Naive thymus-derived CD4-positive, alpha-beta T cell (primary cell): ENCODE results near the gene LRBA. TPM values are rescaled to one million over a fixed set of nuclear protein-coding genes. Genes with fewer than 3 reads are reported as not detected.

Source experiments
- ATAC-seq: fragments of 150-1000 bp; cut with Tn5 transposase; 2 replicates; pipeline ENCODE4 v1.10.0; 2021; ENCODE audit warnings: mild to moderate bottlenecking, moderate library complexity
- CTCF ChIA-PET: fragments of 350-600 bp; sonication (Branson Sonifier 250); formaldehyde crosslinking; loops from one replicate; lab custom pipeline; 2021; ENCODE audit warnings: antibody characterized with exemption; lab: Charles Lee
- POLR2A ChIA-PET: fragments of 350-600 bp; sonication (Branson Sonifier 250); formaldehyde crosslinking; loops from one replicate; lab custom pipeline; 2021; ENCODE audit warnings: antibody characterized with exemption, inconsistent platforms; lab: Charles Lee
- DNase-seq, 9 donors: peaks; one replicate each; pipeline versions ENCODE4 v3.0.0 to v3.0.0-alpha.2; 2020 to 2022; ENCODE audit warnings: mixed read lengths in 1 of 9
- H3K27ac ChIP-seq: one replicate; pipeline ENCODE4 v1.7.0; 2013; ENCODE audit warnings: mild to moderate bottlenecking, low read depth, low read length, moderate library complexity
- H3K27me3 ChIP-seq, 2 donors: one replicate each; pipeline ENCODE4 v1.7.0; 2013; ENCODE audit warnings: low read length in 2 of 2, mild to moderate bottlenecking in 2 of 2, moderate library complexity in 2 of 2; ENCODE audit not compliant: control insufficient read depth in 2 of 2, insufficient read depth in 2 of 2
- H3K36me3 ChIP-seq, 3 experiments: 1 replicate in 2 of 3; 2 replicates in 1 of 3; pipeline ENCODE4 v1.7.0; 2013; ENCODE audit warnings: low read length in 3 of 3, mild to moderate bottlenecking in 3 of 3, moderate library complexity in 1 of 3; ENCODE audit not compliant: insufficient read depth in 3 of 3, control insufficient read depth in 2 of 3
- H3K4me1 ChIP-seq, 2 donors: one replicate each; pipeline ENCODE4 v1.7.0; 2013; ENCODE audit warnings: low read length in 2 of 2, mild to moderate bottlenecking in 2 of 2, moderate library complexity in 1 of 2; ENCODE audit not compliant: control insufficient read depth in 2 of 2, insufficient read depth in 2 of 2
- H3K4me3 ChIP-seq: 2 replicates; pipeline ENCODE4 v1.7.0; 2013; ENCODE audit warnings: mild to moderate bottlenecking, low read length
- H3K9me3 ChIP-seq, 3 experiments: 1 replicate in 2 of 3; 2 replicates in 1 of 3; pipeline ENCODE4 v1.7.0; 2013; ENCODE audit warnings: low read length in 3 of 3; ENCODE audit not compliant: control insufficient read depth in 2 of 3
- H3K27ac Mint-ChIP-seq, 9 donors: one replicate each; pipeline ENCODE4 v1.8.0; 2020 to 2022; ENCODE audit warnings: mixed read lengths in 9 of 9, mild to moderate bottlenecking in 8 of 9, moderate library complexity in 5 of 9, inconsistent platforms in 2 of 9
- H3K27me3 Mint-ChIP-seq, 5 donors: one replicate each; pipeline ENCODE4 v1.8.0; 2021 to 2022; ENCODE audit warnings: mixed read lengths in 5 of 5, mild to moderate bottlenecking in 1 of 5
- H3K36me3 Mint-ChIP-seq, 5 donors: one replicate each; pipeline ENCODE4 v1.8.0; 2020 to 2022; ENCODE audit warnings: mixed read lengths in 5 of 5, mild to moderate bottlenecking in 3 of 5, inconsistent platforms in 1 of 5
- H3K4me1 Mint-ChIP-seq, 7 donors: one replicate each; pipeline ENCODE4 v1.8.0; 2020 to 2022; ENCODE audit warnings: mixed read lengths in 7 of 7, mild to moderate bottlenecking in 3 of 7, inconsistent platforms in 1 of 7
- H3K4me3 Mint-ChIP-seq, 10 donors: one replicate each; pipeline ENCODE4 v1.8.0; 2020 to 2022; ENCODE audit warnings: mild to moderate bottlenecking in 10 of 10, mixed read lengths in 10 of 10, moderate library complexity in 6 of 10, inconsistent platforms in 2 of 10
- H3K9me3 Mint-ChIP-seq, 11 donors: one replicate each; pipeline ENCODE4 v1.8.0; 2020 to 2022; ENCODE audit warnings: mixed read lengths in 11 of 11, mild to moderate bottlenecking in 4 of 11, inconsistent platforms in 1 of 11, moderate library complexity in 1 of 11
- intact Hi-C, 2 donors: fragments of 100-400 bp; cut with micrococcal nuclease; formaldehyde crosslinking; loops; one replicate each; pipeline ENCODE4 v1.15.1; 2023
- polyA plus RNA-seq, 2 donors: library from polyadenylated mRNA; unstranded; fragments of 300-500 nt; fragmentation: Illumina TruSeq; gene quantifications; one replicate each; pipeline ENCODE4 v1.2.3, GENCODE V29; 2021
- total RNA-seq, 6 experiments: library from RNA in 5 of 6; stranded (reverse) in 5 of 6; gene quantifications; 1 replicate in 5 of 6; 2 replicates in 1 of 6; pipeline ENCODE4 v1.2.3 and lab custom pipeline; 2021 to 2026

LRBA gene
- total and polyA plus RNA-seq, 7 experiments from 2014 or later = 20.8 to 71.4 (median 58.4) TPM

DNA sequence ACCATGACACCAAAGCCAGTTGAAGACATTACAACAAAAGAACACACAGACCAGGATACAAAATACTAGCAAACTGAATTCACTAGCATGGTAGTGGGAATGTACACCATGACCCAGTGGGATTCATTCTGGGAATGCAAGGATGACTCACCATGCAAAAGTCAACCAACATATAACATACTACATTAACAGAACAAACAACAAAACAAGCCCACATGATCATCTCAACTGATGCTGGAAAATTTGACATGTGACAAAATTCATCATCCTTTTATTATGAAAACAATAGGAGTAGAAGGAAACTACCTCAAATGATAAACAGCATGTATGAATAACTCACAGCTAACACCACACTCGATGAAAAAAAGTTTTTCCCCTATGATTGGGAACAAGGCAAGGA, 746.6 kb downstream of the LRBA start:
- no peak for ATAC-seq
- Histone ChIP-seq H3K27ac (no peak overlapping the region), H3K27me3 (no peaks in the 10 kb centered on the region), H3K36me3 (peaks cover 0 to 24% (median 3%) of the 10 kb centered on the region in 3 experiments), H3K9me3 (no peaks in the 10 kb centered on the region), H3K4me1 (no peaks in the 10 kb centered on the region), H3K4me3 (no peak overlapping the region)
- no peak for DNase-seq
- H3K9me3 Mint-ChIP-seq = peaks cover 0 to 3% (median 0%) of the 10 kb centered on the region in 11 donors
- intact Hi-C loops = no loop called here
- no peak overlapping the region for H3K4me3 Mint-ChIP-seq
- no peaks in the 10 kb centered on the region for H3K27me3 Mint-ChIP-seq
- ChIA-PET POLR2A (no interaction called here), CTCF (no interaction called here)
- peaks cover 8 to 83% (median 60%) of the 10 kb centered on the region in 5 donors for H3K36me3 Mint-ChIP-seq
- H3K4me1 Mint-ChIP-seq = peaks cover 0 to 9% (median 0%) of the 10 kb centered on the region in 7 donors
- H3K27ac Mint-ChIP-seq = peak overlapping the region in 1 of 9 donors; percentile 66

DNA sequence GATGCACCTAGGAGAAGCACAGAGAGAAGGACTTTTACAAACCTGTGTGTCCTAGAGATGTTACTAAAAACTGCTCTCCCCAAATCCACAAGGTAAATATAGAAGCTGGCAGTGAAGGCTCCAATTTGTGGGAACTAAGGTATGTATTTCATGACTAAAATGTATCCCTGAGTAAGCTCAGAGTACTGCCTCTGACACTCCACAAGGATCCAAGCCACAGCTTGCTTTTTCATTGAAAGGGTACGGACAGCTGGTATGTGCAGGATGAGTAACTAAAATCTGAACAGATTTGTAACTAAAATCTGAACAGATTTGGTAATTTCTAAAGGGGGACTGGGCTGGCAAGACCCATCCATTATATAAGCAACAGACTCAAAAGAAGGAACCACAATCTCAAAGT, 749.3 kb downstream of the LRBA start:
- Histone ChIP-seq H3K4me1 (no peaks in the 10 kb centered on the region), H3K27me3 (no peaks in the 10 kb centered on the region), H3K27ac (no peak overlapping the region), H3K36me3 (peaks cover 0 to 21% (median 3%) of the 10 kb centered on the region in 3 experiments), H3K9me3 (no peaks in the 10 kb centered on the region), H3K4me3 (no peak overlapping the region)
- Mint-ChIP-seq H3K36me3 (peaks cover 4 to 74% (median 44%) of the 10 kb centered on the region in 5 donors), H3K27me3 (no peaks in the 10 kb centered on the region), H3K4me3 (no peak overlapping the region), H3K4me1 (peaks cover 0 to 9% (median 0%) of the 10 kb centered on the region in 7 donors), H3K27ac (no peak overlapping the region), H3K9me3 (no peaks in the 10 kb centered on the region)
- intact Hi-C loops = no loop called here
- no peak for ATAC-seq
- ChIA-PET POLR2A (no interaction called here), CTCF (no interaction called here)
- DNase-seq = no peak

DNA sequence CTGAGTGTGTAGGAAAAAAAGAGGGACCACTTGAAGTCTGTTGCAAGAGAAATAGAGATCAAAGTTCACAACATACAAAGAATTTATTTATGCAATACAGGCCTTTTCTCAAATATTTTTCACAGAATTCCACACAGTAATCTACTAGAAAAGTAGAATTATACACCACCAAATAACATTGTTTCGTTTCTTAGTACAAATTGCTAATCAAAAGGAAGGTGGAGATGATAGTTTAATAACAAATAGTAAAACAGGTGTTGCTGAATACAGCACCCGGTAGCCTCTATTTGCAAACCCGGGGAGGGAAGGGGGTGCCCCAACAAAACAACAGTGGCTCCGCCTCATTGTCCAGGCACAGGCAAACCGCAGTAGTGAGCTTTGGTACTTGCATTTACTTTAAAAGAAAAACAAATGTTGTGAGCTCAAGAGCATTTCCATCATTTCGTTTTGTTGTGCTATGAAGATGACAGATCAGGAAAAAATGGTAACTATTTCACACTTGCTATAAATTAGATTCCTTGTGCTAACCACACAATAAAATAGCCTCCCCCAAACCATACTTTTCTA, 750.4 kb downstream of the LRBA start:
- DNase-seq = no peak
- no peak for ATAC-seq
- Mint-ChIP-seq H3K4me1 (peaks cover 0 to 9% (median 0%) of the 10 kb centered on the region in 7 donors), H3K27ac (peak overlapping the region in 1 of 9 donors; percentile 28), H3K4me3 (no peak overlapping the region), H3K36me3 (peaks cover 4 to 62% (median 35%) of the 10 kb centered on the region in 5 donors), H3K9me3 (no peaks in the 10 kb centered on the region), H3K27me3 (no peaks in the 10 kb centered on the region)
- ChIA-PET POLR2A (no interaction called here), CTCF (no interaction called here)
- Histone ChIP-seq H3K9me3 (no peaks in the 10 kb centered on the region), H3K27ac (no peak overlapping the region), H3K4me1 (no peaks in the 10 kb centered on the region), H3K36me3 (peaks cover 0 to 18% (median 3%) of the 10 kb centered on the region in 3 experiments), H3K4me3 (no peak overlapping the region), H3K27me3 (no peaks in the 10 kb centered on the region)
- intact Hi-C loops = no loop called here

DNA sequence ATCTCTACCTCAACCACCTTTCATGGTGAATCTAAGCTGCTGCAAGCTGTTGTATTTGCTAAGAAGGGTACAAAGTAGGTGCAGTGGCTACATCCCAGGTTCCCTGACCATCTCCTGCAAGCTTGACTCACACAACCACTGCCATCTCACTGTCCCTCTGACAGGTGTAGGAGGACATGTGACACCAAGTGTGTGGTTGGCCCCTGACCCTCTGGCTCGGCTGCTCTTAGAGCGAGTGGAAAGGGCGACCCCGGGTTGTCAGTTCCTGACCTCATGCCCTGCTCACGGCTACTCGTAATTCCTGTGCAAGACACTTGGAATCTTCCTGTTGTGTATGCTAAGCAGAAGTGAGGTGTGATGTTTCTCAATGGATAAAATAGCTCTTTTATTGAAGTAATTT, 752.5 kb downstream of the LRBA start:
- Histone ChIP-seq H3K27ac (no peak overlapping the region), H3K9me3 (no peaks in the 10 kb centered on the region), H3K4me3 (no peak overlapping the region), H3K4me1 (no peaks in the 10 kb centered on the region), H3K27me3 (no peaks in the 10 kb centered on the region), H3K36me3 (peaks cover 0 to 18% (median 3%) of the 10 kb centered on the region in 3 experiments)
- Mint-ChIP-seq H3K27ac (peak overlapping the region in 2 of 9 donors; percentile 10 to 18), H3K9me3 (no peaks in the 10 kb centered on the region), H3K36me3 (peaks cover 2 to 44% (median 23%) of the 10 kb centered on the region in 5 donors), H3K4me1 (peaks cover 0 to 2% (median 0%) of the 10 kb centered on the region in 7 donors), H3K4me3 (no peak overlapping the region), H3K27me3 (no peaks in the 10 kb centered on the region)
- POLR2A ChIA-PET = no interaction called here
- DNase-seq (no peak), ATAC-seq (no peak)
- intact Hi-C loops = no loop called here
- CTCF ChIA-PET = no interaction called here

DNA sequence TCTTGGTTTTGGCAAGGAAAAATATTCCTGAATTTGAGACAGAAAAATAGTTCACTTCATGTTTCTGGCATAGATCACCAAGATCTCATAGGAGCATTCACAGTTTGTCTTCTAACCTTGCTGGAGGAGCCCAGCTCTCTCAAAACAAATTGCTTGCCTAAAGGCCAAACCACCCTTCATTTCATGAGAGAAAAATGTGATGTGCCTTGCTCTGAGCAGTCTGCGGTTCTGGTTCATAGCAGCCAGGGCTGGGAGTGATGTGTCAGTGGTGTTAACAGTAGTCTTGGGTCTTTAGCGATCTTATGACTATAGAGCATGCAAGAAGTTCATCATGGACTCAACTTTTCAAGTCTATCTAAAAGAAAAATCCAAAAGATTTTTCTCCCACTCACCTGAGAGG, 753.5 kb downstream of the LRBA start:
- ChIA-PET POLR2A (no interaction called here), CTCF (no interaction called here)
- intact Hi-C loops = no loop called here
- H3K27ac Mint-ChIP-seq = peak overlapping the region in 3 of 9 donors; percentile 33 to 48 (median 40)
- H3K36me3 Mint-ChIP-seq = peaks cover 2 to 33% (median 14%) of the 10 kb centered on the region in 5 donors
- no peak overlapping the region for H3K4me3 ChIP-seq
- peaks cover 0 to 11% (median 3%) of the 10 kb centered on the region in 3 experiments for H3K36me3 ChIP-seq
- no peaks in the 10 kb centered on the region for H3K9me3 ChIP-seq
- H3K9me3 Mint-ChIP-seq = peaks cover 0 to 1% (median 0%) of the 10 kb centered on the region in 11 donors
- peaks cover 0 to 2% (median 0%) of the 10 kb centered on the region in 7 donors for H3K4me1 Mint-ChIP-seq
- ATAC-seq = no peak
- H3K27ac ChIP-seq = no peak overlapping the region
- no peaks in the 10 kb centered on the region for H3K27me3 ChIP-seq
- DNase-seq = no peak
- H3K4me1 ChIP-seq = no peaks in the 10 kb centered on the region
- no peaks in the 10 kb centered on the region for H3K27me3 Mint-ChIP-seq
- no peak overlapping the region for H3K4me3 Mint-ChIP-seq

DNA sequence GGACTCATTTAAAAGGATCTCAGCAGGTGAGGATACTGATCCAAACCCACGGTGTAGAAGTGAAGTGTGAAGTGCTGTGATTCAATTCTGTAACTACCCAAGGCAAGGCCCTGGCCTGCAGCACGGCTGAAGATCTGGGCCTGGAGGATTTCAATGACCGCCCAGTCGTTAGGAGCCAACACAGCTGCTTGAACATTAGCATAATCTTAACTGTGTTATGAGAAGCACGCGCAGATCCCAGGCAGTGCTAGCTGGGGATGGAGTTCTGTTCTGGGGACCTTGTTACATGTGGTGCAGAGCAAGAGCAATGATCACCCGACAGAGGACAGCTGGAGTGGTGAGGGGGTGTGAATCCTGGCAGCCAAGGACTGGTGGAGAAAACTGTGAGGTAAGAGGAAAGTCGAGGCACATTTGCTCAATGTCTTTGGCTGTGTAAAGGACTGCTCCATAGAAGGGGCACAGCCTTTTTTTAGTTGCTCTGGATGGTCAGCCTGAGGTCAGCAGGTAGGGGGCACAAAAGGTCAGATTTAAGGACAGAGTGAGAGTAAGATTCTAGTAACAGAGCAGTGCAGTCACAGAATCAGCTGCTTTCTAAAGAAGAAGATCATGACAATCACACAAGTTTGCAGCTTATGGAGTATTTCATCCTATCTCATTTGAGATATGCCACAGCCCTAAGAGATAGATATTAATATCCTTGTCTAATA, 755.1 kb downstream of the LRBA start:
- Mint-ChIP-seq H3K4me1 (peaks cover 0 to 2% (median 0%) of the 10 kb centered on the region in 7 donors), H3K27ac (peak overlapping the region in 4 of 9 donors; percentile 37 to 70 (median 49)), H3K36me3 (peaks cover 0 to 24% (median 6%) of the 10 kb centered on the region in 5 donors), H3K9me3 (peaks cover 0 to 1% (median 0%) of the 10 kb centered on the region in 11 donors), H3K27me3 (no peaks in the 10 kb centered on the region), H3K4me3 (no peak overlapping the region)
- Histone ChIP-seq H3K27me3 (no peaks in the 10 kb centered on the region), H3K4me1 (no peaks in the 10 kb centered on the region), H3K27ac (no peak overlapping the region), H3K9me3 (no peaks in the 10 kb centered on the region), H3K36me3 (peaks cover 0 to 3% (median 0%) of the 10 kb centered on the region in 3 experiments), H3K4me3 (no peak overlapping the region)
- POLR2A ChIA-PET = no interaction called here
- CTCF ChIA-PET = no interaction called here
- DNase-seq (no peak), ATAC-seq (peak; percentile 4)
- intact Hi-C loops = no loop called here
